Measurements from ENCODE around the gene CDC42BPA. TPM values are rescaled to one million over a fixed set of nuclear protein-coding genes. Genes with fewer than 3 reads are reported as not detected.

Gene CDC42BPA
- polyA plus RNA-seq, 1 donor from 2014 or later = 22.9 TPM

DNA sequence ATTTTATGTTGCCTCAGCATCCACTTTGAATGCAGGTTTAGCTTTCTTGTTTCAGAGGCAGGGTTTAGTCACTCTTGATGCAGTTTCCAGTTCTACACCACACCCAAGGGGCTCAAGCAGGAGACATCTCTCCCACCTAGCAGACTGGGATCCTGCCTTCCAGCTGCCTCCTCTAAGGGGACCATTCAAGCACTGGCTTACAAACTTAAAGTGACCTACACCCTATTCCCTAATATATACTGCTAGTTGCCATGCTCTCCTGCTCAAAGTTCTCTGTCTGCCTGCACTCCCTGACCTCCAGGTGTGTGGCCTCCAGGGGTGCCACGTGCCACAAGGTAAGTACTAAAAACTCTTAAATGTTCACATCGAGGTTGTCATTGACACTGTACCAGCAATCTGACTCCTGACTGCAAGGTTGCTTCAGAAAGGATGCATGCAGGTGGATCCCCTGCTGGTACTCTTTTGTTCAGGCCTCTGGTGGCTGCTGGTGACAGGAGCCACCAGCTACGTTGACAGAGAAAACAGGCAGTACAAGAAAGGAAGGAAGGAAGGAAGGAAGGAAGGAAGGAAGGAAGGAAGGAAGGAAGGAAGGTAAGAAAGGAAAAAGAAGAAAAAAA lies 192.3 kb downstream of the CDC42BPA start:
- H3K36me3 ChIP-seq (ENCODE audit: insufficient read depth, low read length) = peaks cover 15% of the 10 kb centered on the region
- TF ChIP-seq, protein P1, sequence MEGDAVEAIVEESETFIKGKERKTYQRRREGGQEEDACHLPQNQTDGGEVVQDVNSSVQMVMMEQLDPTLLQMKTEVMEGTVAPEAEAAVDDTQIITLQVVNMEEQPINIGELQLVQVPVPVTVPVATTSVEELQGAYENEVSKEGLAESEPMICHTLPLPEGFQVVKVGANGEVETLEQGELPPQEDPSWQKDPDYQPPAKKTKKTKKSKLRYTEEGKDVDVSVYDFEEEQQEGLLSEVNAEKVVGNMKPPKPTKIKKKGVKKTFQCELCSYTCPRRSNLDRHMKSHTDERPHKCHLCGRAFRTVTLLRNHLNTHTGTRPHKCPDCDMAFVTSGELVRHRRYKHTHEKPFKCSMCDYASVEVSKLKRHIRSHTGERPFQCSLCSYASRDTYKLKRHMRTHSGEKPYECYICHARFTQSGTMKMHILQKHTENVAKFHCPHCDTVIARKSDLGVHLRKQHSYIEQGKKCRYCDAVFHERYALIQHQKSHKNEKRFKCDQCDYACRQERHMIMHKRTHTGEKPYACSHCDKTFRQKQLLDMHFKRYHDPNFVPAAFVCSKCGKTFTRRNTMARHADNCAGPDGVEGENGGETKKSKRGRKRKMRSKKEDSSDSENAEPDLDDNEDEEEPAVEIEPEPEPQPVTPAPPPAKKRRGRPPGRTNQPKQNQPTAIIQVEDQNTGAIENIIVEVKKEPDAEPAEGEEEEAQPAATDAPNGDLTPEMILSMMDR (IDR thresholded peaks at IDR 0.05; ENCODE audit: poor library complexity, severe bottlenecking) = no peak
- TF ChIP-seq MXI1 (conservative IDR thresholded peaks at IDR 0.05; ENCODE audit: poor library complexity, severe bottlenecking) (peak; percentile 24), SMC3 (conservative IDR thresholded peaks at IDR 0.05; ENCODE audit: poor library complexity) (peak; percentile 23)

GRCh38 chr1:227124473-227124872 lies 193.8 kb downstream of the CDC42BPA start:
- Histone ChIP-seq H3K36me3 (ENCODE audit: insufficient read depth, low read length) (peaks cover 15% of the 10 kb centered on the region), H3K27ac (ENCODE audit: low read length) (no peak overlapping the region), H2AFZ (ENCODE audit: low read depth, low read length) (no peak overlapping the region), H3K4me3 (ENCODE audit: low read length) (no peak overlapping the region), H3K9me2 (ENCODE audit: insufficient read depth, low read length) (no peaks in the 10 kb centered on the region), H3K9ac (ENCODE audit: low read length) (no peak overlapping the region), H4K20me1 (ENCODE audit: insufficient read depth) (no peaks in the 10 kb centered on the region), H3K4me2 (ENCODE audit: low read length) (no peak overlapping the region), H3K27me3 (ENCODE audit: insufficient read depth, low read depth, low read length) (no peaks in the 10 kb centered on the region), H3K79me2 (replicated peaks; ENCODE audit: insufficient read depth, low read length) (no peaks in the 10 kb centered on the region), H3F3A (ENCODE audit: insufficient read depth, low read length, poor library complexity, severe bottlenecking) (no peaks in the 10 kb centered on the region), H3K9me3 (ENCODE audit: low read length) (no peaks in the 10 kb centered on the region)
- no peak for TF ChIP-seq EZH2 (IDR thresholded peaks at IDR 0.05; ENCODE audit: borderline replicate concordance, insufficient read depth, low read length, poor library complexity, severe bottlenecking)
- TF ChIP-seq EP300 (conservative IDR thresholded peaks at IDR 0.05; ENCODE audit: poor library complexity, severe bottlenecking) = no peak
- TF ChIP-seq TAF1 (IDR thresholded peaks at IDR 0.05; ENCODE audit: low read depth) = no peak
- TF ChIP-seq RAD21 (conservative IDR thresholded peaks at IDR 0.05) = no peak
- TF ChIP-seq POLR2AphosphoS5 (IDR thresholded peaks at IDR 0.05) = no peak
- TF ChIP-seq SMC3 (conservative IDR thresholded peaks at IDR 0.05; ENCODE audit: poor library complexity) = no peak
- no peak for TF ChIP-seq REST (IDR thresholded peaks at IDR 0.05; ENCODE audit: borderline replicate concordance)
- TF ChIP-seq, protein P1 (IDR thresholded peaks at IDR 0.05; ENCODE audit: poor library complexity, severe bottlenecking) = no peak

More for the DNA sequence above, 192.3 kb downstream of the CDC42BPA start:
- H3K9me2 ChIP-seq (ENCODE audit: insufficient read depth, low read length) = no peaks in the 10 kb centered on the region
- H2AFZ ChIP-seq (ENCODE audit: low read depth, low read length) = no peak overlapping the region
- H3K79me2 ChIP-seq (replicated peaks; ENCODE audit: insufficient read depth, low read length) = no peaks in the 10 kb centered on the region
- no peaks in the 10 kb centered on the region for H3F3A ChIP-seq (ENCODE audit: insufficient read depth, low read length, poor library complexity, severe bottlenecking)
- H3K27me3 ChIP-seq (ENCODE audit: insufficient read depth, low read depth, low read length) = no peaks in the 10 kb centered on the region
- H3K27ac ChIP-seq (ENCODE audit: low read length) = no peak overlapping the region
- H3K9ac ChIP-seq (ENCODE audit: low read length) = no peak overlapping the region
- no peaks in the 10 kb centered on the region for H3K9me3 ChIP-seq (ENCODE audit: low read length)
- H4K20me1 ChIP-seq (ENCODE audit: insufficient read depth) = no peaks in the 10 kb centered on the region
- H3K4me3 ChIP-seq (ENCODE audit: low read length) = no peak overlapping the region
- H3K4me2 ChIP-seq (ENCODE audit: low read length) = no peak overlapping the region
